Neural cell (in vitro differentiated cells): ENCODE measurements around the gene SLC44A5.

ENCODE experiments used
- EZH2 ChIP-seq: fragments of 200-600, 300-800 bp; shearing (Covaris generic), sonication (generic); IDR thresholded peaks from 2 replicates; pipeline ENCODE4 v1.6.1; 2014; ENCODE audit warnings: antibody characterized with exemption, low read length, borderline replicate concordance, mild to moderate bottlenecking; ENCODE audit not compliant: insufficient read depth, poor library complexity, severe bottlenecking
- POLR2AphosphoS5 ChIP-seq: IDR thresholded peaks from 2 replicates; pipeline ENCODE4 v1.6.1; 2012
- RAD21 ChIP-seq: fragments of 450-650 bp; conservative IDR thresholded peaks from 2 replicates; pipeline ENCODE4 v1.6.1; 2014; ENCODE audit warnings: antibody characterized with exemption, mild to moderate bottlenecking, moderate library complexity
- SMC3 ChIP-seq: fragments of 450-650 bp; conservative IDR thresholded peaks from 2 replicates; pipeline ENCODE4 v1.6.1; 2014; ENCODE audit warnings: antibody characterized with exemption, mild to moderate bottlenecking, moderate library complexity; ENCODE audit not compliant: poor library complexity
- TAF1 ChIP-seq: IDR thresholded peaks from 2 replicates; pipeline ENCODE4 v1.6.1; 2012; ENCODE audit warnings: low read depth
- TF ChIP-seq, protein P1 (sequence below): IDR thresholded peaks from 2 replicates; pipeline ENCODE4 v1.6.1; 2012; ENCODE audit warnings: borderline replicate concordance
- TF ChIP-seq, protein P2 (sequence below): fragments of 450-650 bp; IDR thresholded peaks from 2 replicates; pipeline ENCODE4 v1.5.1; 2014; ENCODE audit warnings: antibody characterized with exemption, mild to moderate bottlenecking, moderate library complexity; ENCODE audit not compliant: poor library complexity, severe bottlenecking

DNA sequence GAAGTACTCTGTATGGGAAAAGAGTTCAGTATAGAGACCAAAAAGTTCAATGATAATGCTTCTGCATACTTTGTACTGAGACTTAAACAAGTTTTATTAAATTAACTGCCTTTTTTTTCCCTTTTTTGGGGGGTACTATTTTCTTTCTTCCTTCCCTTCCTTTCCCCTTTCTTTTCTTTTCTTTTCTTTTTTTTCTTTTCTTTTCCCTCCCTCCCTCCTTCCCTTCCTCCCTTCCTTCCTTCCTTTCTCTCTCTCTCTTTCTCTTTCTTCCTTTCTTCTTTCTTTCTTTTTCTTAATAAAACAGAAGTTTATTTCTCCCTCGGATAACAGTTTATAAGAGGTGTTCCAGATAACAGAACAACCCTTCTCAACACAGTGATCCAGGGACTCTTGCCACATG lies 399.3 kb downstream of the SLC44A5 start:
- TF ChIP-seq, protein P1, sequence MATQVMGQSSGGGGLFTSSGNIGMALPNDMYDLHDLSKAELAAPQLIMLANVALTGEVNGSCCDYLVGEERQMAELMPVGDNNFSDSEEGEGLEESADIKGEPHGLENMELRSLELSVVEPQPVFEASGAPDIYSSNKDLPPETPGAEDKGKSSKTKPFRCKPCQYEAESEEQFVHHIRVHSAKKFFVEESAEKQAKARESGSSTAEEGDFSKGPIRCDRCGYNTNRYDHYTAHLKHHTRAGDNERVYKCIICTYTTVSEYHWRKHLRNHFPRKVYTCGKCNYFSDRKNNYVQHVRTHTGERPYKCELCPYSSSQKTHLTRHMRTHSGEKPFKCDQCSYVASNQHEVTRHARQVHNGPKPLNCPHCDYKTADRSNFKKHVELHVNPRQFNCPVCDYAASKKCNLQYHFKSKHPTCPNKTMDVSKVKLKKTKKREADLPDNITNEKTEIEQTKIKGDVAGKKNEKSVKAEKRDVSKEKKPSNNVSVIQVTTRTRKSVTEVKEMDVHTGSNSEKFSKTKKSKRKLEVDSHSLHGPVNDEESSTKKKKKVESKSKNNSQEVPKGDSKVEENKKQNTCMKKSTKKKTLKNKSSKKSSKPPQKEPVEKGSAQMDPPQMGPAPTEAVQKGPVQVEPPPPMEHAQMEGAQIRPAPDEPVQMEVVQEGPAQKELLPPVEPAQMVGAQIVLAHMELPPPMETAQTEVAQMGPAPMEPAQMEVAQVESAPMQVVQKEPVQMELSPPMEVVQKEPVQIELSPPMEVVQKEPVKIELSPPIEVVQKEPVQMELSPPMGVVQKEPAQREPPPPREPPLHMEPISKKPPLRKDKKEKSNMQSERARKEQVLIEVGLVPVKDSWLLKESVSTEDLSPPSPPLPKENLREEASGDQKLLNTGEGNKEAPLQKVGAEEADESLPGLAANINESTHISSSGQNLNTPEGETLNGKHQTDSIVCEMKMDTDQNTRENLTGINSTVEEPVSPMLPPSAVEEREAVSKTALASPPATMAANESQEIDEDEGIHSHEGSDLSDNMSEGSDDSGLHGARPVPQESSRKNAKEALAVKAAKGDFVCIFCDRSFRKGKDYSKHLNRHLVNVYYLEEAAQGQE = no peak
- TF ChIP-seq POLR2AphosphoS5 = no peak
- TF ChIP-seq, protein P2, sequence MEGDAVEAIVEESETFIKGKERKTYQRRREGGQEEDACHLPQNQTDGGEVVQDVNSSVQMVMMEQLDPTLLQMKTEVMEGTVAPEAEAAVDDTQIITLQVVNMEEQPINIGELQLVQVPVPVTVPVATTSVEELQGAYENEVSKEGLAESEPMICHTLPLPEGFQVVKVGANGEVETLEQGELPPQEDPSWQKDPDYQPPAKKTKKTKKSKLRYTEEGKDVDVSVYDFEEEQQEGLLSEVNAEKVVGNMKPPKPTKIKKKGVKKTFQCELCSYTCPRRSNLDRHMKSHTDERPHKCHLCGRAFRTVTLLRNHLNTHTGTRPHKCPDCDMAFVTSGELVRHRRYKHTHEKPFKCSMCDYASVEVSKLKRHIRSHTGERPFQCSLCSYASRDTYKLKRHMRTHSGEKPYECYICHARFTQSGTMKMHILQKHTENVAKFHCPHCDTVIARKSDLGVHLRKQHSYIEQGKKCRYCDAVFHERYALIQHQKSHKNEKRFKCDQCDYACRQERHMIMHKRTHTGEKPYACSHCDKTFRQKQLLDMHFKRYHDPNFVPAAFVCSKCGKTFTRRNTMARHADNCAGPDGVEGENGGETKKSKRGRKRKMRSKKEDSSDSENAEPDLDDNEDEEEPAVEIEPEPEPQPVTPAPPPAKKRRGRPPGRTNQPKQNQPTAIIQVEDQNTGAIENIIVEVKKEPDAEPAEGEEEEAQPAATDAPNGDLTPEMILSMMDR = no peak
- TF ChIP-seq EZH2 = no peak
- no peak for TF ChIP-seq TAF1
- TF ChIP-seq SMC3 = no peak
- TF ChIP-seq RAD21 = no peak
